ENCODE results near the gene SCN3B. TPM values are rescaled to one million over a fixed set of nuclear protein-coding genes. Genes with fewer than 3 reads are reported as not detected.

The SCN3B gene
- total and polyA plus RNA-seq, 2 of the 13 experiments (the other 11 are each of a cell fraction or from before 2014, with no cell fraction given): 0.07 to 0.11 TPM

DNA sequence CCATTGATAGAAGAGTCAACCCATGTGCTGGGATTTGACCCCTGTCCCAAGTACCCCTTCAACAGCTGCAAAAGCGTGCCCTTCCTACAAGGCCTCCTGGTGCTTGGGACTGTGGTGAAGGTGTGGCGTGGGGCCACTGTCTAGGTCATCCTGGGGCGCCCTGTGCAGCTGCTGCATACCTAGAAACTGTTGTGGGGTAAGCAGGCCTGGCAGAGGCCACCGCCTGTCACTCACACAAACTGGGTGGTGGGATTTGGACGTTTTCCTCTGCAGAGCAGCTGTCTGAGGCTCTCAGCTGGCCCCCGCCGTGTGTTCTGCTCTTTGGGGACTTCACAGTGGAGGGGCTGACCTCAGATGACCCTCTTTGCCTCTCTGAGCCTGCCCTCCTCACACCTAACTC is 69.7 kb downstream of the SCN3B start:
- Histone ChIP-seq H3K36me3 (replicated peaks in 1 of 2; ENCODE audit: control insufficient read depth in 1 of 2, insufficient read depth in 2 of 2, low read length in 2 of 2) (no peaks in the 10 kb centered on the region), H3K4me1 (ENCODE audit: insufficient read depth, low read length) (peaks cover 18% of the 10 kb centered on the region), H3K4me2 (ENCODE audit: low read depth, low read length) (no peak overlapping the region), H2AFZ (ENCODE audit: low read length) (no peak overlapping the region), H4K20me1 (ENCODE audit: insufficient read depth, low read length) (no peaks in the 10 kb centered on the region), H3K27ac (ENCODE audit: extremely low read length, insufficient read depth, low read length) (no peak overlapping the region), H3K9me3 (ENCODE audit: low read length) (no peaks in the 10 kb centered on the region), H3K4me3 (replicated peaks in 1 of 3; ENCODE audit: insufficient read depth in 1 of 3, low read depth in 2 of 3, low read length in 3 of 3) (no peak overlapping the region), H3K27me3 (ENCODE audit: control insufficient read depth in 1 of 2, insufficient read depth in 2 of 2, low read length in 2 of 2) (peaks cover 1 to 3% of the 10 kb centered on the region in 2 experiments; a peak in 2 of 5 replicates), H3K79me2 (ENCODE audit: insufficient read depth, low read length) (no peaks in the 10 kb centered on the region), H3K9ac (ENCODE audit: insufficient read depth, low read depth, low read length) (no peak overlapping the region)
- WGBS (ENCODE audit: low lambda C conversion rate): 59% methylated on average over 4 of the region's 7 CpGs
- no peak for ATAC-seq
- ChIA-PET CTCF (ENCODE audit: low intra/inter-chr PET ratio, low total read pairs) (no interaction called here), POLR2A (no interaction called here)
- in situ Hi-C loops (cut with HindIII; ENCODE audit: extremely low pct_ligation_motif_present, low pct_unique_long_range_greater_than_20kb): loop anchor here (5.0 kb wide), 1 partner anchor 123 kb away; no protein-coding TSS in a partner anchor
- intact Hi-C loops (cut with micrococcal nuclease; ENCODE audit: unreplicated experiment): loop anchor here (10.0 kb wide), 1 partner anchor 60 kb away; no protein-coding TSS in a partner anchor
- BruUV-seq (replicated peaks): no TSS peak
- no peak for DNase-seq (ENCODE audit: low spot score)
- FAIRE-seq: no peak
- TF ChIP-seq, protein P1, sequence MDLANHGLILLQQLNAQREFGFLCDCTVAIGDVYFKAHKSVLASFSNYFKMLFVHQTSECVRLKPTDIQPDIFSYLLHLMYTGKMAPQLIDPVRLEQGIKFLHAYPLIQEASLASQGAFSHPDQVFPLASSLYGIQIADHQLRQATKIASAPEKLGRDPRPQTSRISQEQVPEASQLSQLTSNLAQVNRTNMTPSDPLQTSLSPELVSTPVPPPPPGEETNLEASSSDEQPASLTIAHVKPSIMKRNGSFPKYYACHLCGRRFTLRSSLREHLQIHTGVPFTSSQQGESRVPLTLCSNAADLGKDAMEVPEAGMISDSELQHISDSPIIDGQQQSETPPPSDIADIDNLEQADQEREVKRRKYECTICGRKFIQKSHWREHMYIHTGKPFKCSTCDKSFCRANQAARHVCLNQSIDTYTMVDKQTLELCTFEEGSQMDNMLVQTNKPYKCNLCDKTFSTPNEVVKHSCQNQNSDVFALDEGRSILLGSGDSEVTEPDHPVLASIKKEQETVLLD (CRISPR knock-in tag; IDR thresholded peaks at IDR 0.05; ENCODE audit: low read depth): no peak
- TF ChIP-seq KLF15 (CRISPR knock-in tag; IDR thresholded peaks at IDR 0.05; ENCODE audit: borderline replicate concordance) (no peak), ZNF430 (CRISPR knock-in tag; IDR thresholded peaks at IDR 0.05) (no peak), SP5 (CRISPR knock-in tag; IDR thresholded peaks at IDR 0.05; ENCODE audit: borderline replicate concordance, low read depth) (no peak), ZNF276 (CRISPR knock-in tag; IDR thresholded peaks at IDR 0.05; ENCODE audit: low read depth) (no peak), ZNF543 (CRISPR knock-in tag; IDR thresholded peaks at IDR 0.05) (no peak), ELF3 (CRISPR knock-in tag; IDR thresholded peaks at IDR 0.05) (no peak), GMEB1 (CRISPR knock-in tag; IDR thresholded peaks at IDR 0.05; ENCODE audit: borderline replicate concordance) (no peak), ZNF549 (CRISPR knock-in tag; IDR thresholded peaks at IDR 0.05) (no peak), SIX1 (CRISPR knock-in tag; IDR thresholded peaks at IDR 0.05; ENCODE audit: borderline replicate concordance) (no peak), ERF (CRISPR knock-in tag; IDR thresholded peaks at IDR 0.05) (no peak), ZNF367 (CRISPR knock-in tag; IDR thresholded peaks at IDR 0.05; ENCODE audit: borderline replicate concordance) (no peak), CREB1 (IDR thresholded peaks at IDR 0.05) (no peak), CREB1 (CRISPR knock-in tag; IDR thresholded peaks at IDR 0.05) (no peak)
- TF ChIP-seq, protein P2, sequence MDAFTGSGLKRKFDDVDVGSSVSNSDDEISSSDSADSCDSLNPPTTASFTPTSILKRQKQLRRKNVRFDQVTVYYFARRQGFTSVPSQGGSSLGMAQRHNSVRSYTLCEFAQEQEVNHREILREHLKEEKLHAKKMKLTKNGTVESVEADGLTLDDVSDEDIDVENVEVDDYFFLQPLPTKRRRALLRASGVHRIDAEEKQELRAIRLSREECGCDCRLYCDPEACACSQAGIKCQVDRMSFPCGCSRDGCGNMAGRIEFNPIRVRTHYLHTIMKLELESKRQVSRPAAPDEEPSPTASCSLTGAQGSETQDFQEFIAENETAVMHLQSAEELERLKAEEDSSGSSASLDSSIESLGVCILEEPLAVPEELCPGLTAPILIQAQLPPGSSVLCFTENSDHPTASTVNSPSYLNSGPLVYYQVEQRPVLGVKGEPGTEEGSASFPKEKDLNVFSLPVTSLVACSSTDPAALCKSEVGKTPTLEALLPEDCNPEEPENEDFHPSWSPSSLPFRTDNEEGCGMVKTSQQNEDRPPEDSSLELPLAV (CRISPR knock-in tag; conservative IDR thresholded peaks at IDR 0.05; ENCODE audit: low read depth): no peak
- TF ChIP-seq, protein P3, sequence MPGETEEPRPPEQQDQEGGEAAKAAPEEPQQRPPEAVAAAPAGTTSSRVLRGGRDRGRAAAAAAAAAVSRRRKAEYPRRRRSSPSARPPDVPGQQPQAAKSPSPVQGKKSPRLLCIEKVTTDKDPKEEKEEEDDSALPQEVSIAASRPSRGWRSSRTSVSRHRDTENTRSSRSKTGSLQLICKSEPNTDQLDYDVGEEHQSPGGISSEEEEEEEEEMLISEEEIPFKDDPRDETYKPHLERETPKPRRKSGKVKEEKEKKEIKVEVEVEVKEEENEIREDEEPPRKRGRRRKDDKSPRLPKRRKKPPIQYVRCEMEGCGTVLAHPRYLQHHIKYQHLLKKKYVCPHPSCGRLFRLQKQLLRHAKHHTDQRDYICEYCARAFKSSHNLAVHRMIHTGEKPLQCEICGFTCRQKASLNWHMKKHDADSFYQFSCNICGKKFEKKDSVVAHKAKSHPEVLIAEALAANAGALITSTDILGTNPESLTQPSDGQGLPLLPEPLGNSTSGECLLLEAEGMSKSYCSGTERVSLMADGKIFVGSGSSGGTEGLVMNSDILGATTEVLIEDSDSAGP (CRISPR knock-in tag; IDR thresholded peaks at IDR 0.05; ENCODE audit: borderline replicate concordance): no peak
